Heart left ventricle (tissue), 13 donors: ENCODE data around the gene RAD54L.
A peak's percentile ranks its signal among the peaks of the same experiment; 100 is the strongest.

Source experiments
- POLR2A ChIP-seq, 2 donors: fragments of 450-650 bp; IDR thresholded peaks; one replicate each; pipeline ENCODE4 v1.6.1; 2017; ENCODE audit warnings: antibody characterized with exemption in 2 of 2, mild to moderate bottlenecking in 2 of 2, moderate library complexity in 2 of 2
- TF ChIP-seq, protein P1 (sequence below), 12 donors: fragments of 200-600 bp; sonication (generic) in 4 of 12; IDR thresholded peaks; one replicate each; pipeline versions ENCODE4 v1.5.0 to v1.8.0; 2018 to 2022; ENCODE audit warnings: antibody characterized with exemption in 12 of 12, mild to moderate bottlenecking in 5 of 12
- donor health status: ischemic (EF 13 %, LVEDD 7.1; RV severe dilation, severe dysfunction).
- donor health status: DM: no; HTN: yes; CAD: no.
- donor health status: DM: no; HTN: no; CAD: no.
- donor health status: ischemic (EF 25% LVEDD 6.9; RV normal size, moderate dysfunction).
- donor health status: ischemic (EF 25% LVEDD 5.7; RV mildly dilated, moderate dysfunction).
- donor health status: ischemic (EF 35%, LVEDD 5.7; RV mildly dilated, moderate dysfunction).
- donor health status: nonischemic (EF 11% LVEDD 7.7; RV severe dilation, severe dysfunction).
- donor health status: DM: yes; HTN: yes; CAD: no.
- donor health status: PGD.
- donor health status: ischemic (EF 29% LVEDD 5.4; RV normal size, mild dysfunction).
- donor health status: nonischemic (EF 23%, LVEDD 6.1; RV moderate dilation, normal function).

DNA sequence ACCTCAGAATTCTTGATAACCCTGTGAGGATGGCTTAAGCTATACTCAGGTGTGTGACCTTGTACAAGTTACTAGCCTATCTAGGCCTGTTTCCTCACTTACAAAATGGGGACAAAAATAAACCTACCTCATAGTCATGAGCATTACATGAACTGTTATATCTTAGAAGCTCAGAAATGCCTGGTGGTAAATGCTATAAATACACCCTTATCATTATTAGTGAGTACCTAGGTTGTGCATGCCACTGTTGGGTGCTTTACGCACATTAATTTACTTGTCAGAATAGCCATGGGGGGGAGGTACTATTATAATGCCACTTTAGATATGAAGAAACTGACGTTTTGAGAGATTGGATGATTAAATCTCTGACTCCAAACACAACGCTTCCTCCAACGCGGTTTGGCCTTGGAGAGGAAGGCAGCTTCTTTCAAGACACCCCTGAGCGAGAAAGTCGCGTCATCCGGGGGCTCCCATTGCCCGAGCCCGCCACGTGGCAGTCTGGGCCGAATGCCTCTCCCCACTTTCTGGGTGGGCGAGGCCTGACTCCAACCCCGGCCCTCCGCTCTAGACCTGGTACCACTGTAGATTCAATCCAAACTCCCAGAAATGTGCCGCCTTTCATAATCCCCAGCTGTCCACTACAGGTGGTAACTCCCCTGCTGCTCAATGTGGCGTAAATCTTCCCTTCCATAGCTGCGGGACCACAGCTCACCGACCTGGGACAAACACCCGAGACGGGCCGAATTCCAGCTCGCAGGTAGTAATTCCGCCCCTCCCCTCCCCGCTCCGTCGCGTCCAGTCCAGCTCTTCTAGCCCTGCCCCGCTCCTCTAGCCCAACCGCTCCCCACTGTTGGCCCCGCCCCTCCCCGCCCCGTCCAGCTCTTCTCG lies 771 bp upstream of the RAD54L start:
- TF ChIP-seq, protein P1, sequence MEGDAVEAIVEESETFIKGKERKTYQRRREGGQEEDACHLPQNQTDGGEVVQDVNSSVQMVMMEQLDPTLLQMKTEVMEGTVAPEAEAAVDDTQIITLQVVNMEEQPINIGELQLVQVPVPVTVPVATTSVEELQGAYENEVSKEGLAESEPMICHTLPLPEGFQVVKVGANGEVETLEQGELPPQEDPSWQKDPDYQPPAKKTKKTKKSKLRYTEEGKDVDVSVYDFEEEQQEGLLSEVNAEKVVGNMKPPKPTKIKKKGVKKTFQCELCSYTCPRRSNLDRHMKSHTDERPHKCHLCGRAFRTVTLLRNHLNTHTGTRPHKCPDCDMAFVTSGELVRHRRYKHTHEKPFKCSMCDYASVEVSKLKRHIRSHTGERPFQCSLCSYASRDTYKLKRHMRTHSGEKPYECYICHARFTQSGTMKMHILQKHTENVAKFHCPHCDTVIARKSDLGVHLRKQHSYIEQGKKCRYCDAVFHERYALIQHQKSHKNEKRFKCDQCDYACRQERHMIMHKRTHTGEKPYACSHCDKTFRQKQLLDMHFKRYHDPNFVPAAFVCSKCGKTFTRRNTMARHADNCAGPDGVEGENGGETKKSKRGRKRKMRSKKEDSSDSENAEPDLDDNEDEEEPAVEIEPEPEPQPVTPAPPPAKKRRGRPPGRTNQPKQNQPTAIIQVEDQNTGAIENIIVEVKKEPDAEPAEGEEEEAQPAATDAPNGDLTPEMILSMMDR (IDR thresholded peaks at IDR 0.05) = no peak
- TF ChIP-seq POLR2A (IDR thresholded peaks at IDR 0.05) = peak in 1 of 2 donors; percentile 64
